ENCODE data around the gene HGF.

The HGF gene

GRCh38 chr7:81715984-81716588 is 53.8 kb downstream of the HGF start:
- DNase-seq: no peak

- no peak for DNase-seq
These were observed 55.5 kb downstream of the HGF start for GRCh38 chr7:81714306-81714705.

- DNase-seq: no peak
These were observed 59.1 kb downstream of the HGF start for GRCh38 chr7:81710751-81711150.

- no peak for DNase-seq
These were observed 60.0 kb downstream of the HGF start for GRCh38 chr7:81709836-81710235.

- DNase-seq: no peak
These were observed 61.9 kb downstream of the HGF start for GRCh38 chr7:81707966-81708365.

GRCh38 chr7:81707196-81707595 is 62.7 kb downstream of the HGF start:
- DNase-seq: no peak

GRCh38 chr7:81705206-81705605 is 64.6 kb downstream of the HGF start:
- no peak for DNase-seq

GRCh38 chr7:81704595-81704994 is 65.3 kb downstream of the HGF start:
- no peak for DNase-seq

- no peak for DNase-seq
These were observed 70.9 kb downstream of the HGF start for GRCh38 chr7:81698965-81699364.

GRCh38 chr7:81694711-81695110 is 75.1 kb downstream of the HGF start:
- DNase-seq: no peak

GRCh38 chr7:81693894-81694293 is 76.0 kb downstream of the HGF start:
- DNase-seq: no peak

- DNase-seq: no peak
These were observed 76.8 kb downstream of the HGF start for GRCh38 chr7:81693080-81693479.

- DNase-seq: no peak
These were observed 77.5 kb downstream of the HGF start for GRCh38 chr7:81692146-81692905.

- no peak for DNase-seq
These were observed 78.5 kb downstream of the HGF start for GRCh38 chr7:81691199-81691821.

- no peak for DNase-seq
These were observed 79.2 kb downstream of the HGF start for GRCh38 chr7:81690688-81691087.

- no peak for DNase-seq
These were observed 79.6 kb downstream of the HGF start for GRCh38 chr7:81690251-81690650.

GRCh38 chr7:81688622-81689411 is 81.0 kb downstream of the HGF start:
- no peak for DNase-seq

GRCh38 chr7:81687062-81687461 is 82.8 kb downstream of the HGF start:
- no peak for DNase-seq

- DNase-seq: no peak
These were observed 84.5 kb downstream of the HGF start for GRCh38 chr7:81685270-81685868.

GRCh38 chr7:81684514-81685269 is 85.2 kb downstream of the HGF start:
- peak; percentile 75 for DNase-seq

- no peak for DNase-seq
These were observed 85.8 kb downstream of the HGF start for GRCh38 chr7:81684033-81684432.

- DNase-seq: no peak
These were observed 87.0 kb downstream of the HGF start for GRCh38 chr7:81682873-81683272.
